ENCODE measurements around the gene MSI2.

MSI2 gene

GRCh38 chr17:57533684-57534305, 277.5 kb downstream of the MSI2 start:
- DNase-seq, result no peak

- no peak for DNase-seq
Observed at GRCh38 chr17:57534863-57535248, 278.5 kb downstream of the MSI2 start.

GRCh38 chr17:57535249-57535966, 279.1 kb downstream of the MSI2 start:
- DNase-seq, result no peak

- no peak for DNase-seq
Observed at GRCh38 chr17:57536289-57536688, 280.0 kb downstream of the MSI2 start.

GRCh38 chr17:57536789-57537523, 280.6 kb downstream of the MSI2 start:
- DNase-seq, result no peak

GRCh38 chr17:57537524-57538410, 281.4 kb downstream of the MSI2 start:
- no peak for DNase-seq

- no peak for DNase-seq
Observed at GRCh38 chr17:57538736-57539456, 282.6 kb downstream of the MSI2 start.

GRCh38 chr17:57539529-57540301, 283.4 kb downstream of the MSI2 start:
- DNase-seq, result no peak

- no peak for DNase-seq
Observed at GRCh38 chr17:57540596-57540995, 284.3 kb downstream of the MSI2 start.

- DNase-seq, result no peak
Observed at GRCh38 chr17:57541049-57541448, 284.7 kb downstream of the MSI2 start.

GRCh38 chr17:57541472-57542394, 285.4 kb downstream of the MSI2 start:
- no peak for DNase-seq

- no peak for DNase-seq
Observed at GRCh38 chr17:57542510-57542909, 286.2 kb downstream of the MSI2 start.

- DNase-seq, result no peak
Observed at GRCh38 chr17:57543230-57543629, 286.9 kb downstream of the MSI2 start.

- DNase-seq, result no peak
Observed at GRCh38 chr17:57544401-57544800, 288.1 kb downstream of the MSI2 start.

- DNase-seq, result no peak
Observed at GRCh38 chr17:57544834-57545463, 288.6 kb downstream of the MSI2 start.

- DNase-seq, result no peak
Observed at GRCh38 chr17:57545731-57546342, 289.5 kb downstream of the MSI2 start.

- no peak for DNase-seq
Observed at GRCh38 chr17:57548421-57549410, 292.4 kb downstream of the MSI2 start.

- DNase-seq, result no peak
Observed at GRCh38 chr17:57549468-57549867, 293.1 kb downstream of the MSI2 start.
